Measurements from ENCODE around the gene DPYD. TPM values are rescaled to one million over a fixed set of nuclear protein-coding genes. Genes with fewer than 3 reads are reported as not detected.

DPYD gene
- total RNA-seq, 2 donors from 2014 or later: 11.1 to 11.5 TPM

GRCh38 chr1:97588772-97589171, 332.1 kb downstream of the DPYD start:
- H3K27me3 Mint-ChIP-seq: no peaks in the 10 kb centered on the region
- no peaks in the 10 kb centered on the region for H3K4me1 Mint-ChIP-seq
- H3K9me3 Mint-ChIP-seq: peaks cover 3% of the 10 kb centered on the region
- ATAC-seq (replicated peaks): peak; percentile 44
- no peak overlapping the region for H3K4me3 Mint-ChIP-seq
- no peak overlapping the region for H3K27ac Mint-ChIP-seq
- H3K36me3 Mint-ChIP-seq (ENCODE audit: low read depth): peaks cover 61% of the 10 kb centered on the region

GRCh38 chr1:97581614-97582051, 339.2 kb downstream of the DPYD start:
- no peak overlapping the region for H3K27ac Mint-ChIP-seq
- H3K4me3 Mint-ChIP-seq: no peak overlapping the region
- no peak for ATAC-seq (replicated peaks)
- H3K27me3 Mint-ChIP-seq: no peaks in the 10 kb centered on the region
- H3K36me3 Mint-ChIP-seq (ENCODE audit: low read depth): peaks cover 8% of the 10 kb centered on the region
- H3K4me1 Mint-ChIP-seq: no peaks in the 10 kb centered on the region
- no peaks in the 10 kb centered on the region for H3K9me3 Mint-ChIP-seq

GRCh38 chr1:97577613-97578012, 343.2 kb downstream of the DPYD start:
- H3K27me3 Mint-ChIP-seq: no peaks in the 10 kb centered on the region
- H3K4me1 Mint-ChIP-seq: no peaks in the 10 kb centered on the region
- no peak overlapping the region for H3K27ac Mint-ChIP-seq

GRCh38 chr1:97573553-97573952, 347.3 kb downstream of the DPYD start:
- no peaks in the 10 kb centered on the region for H3K4me1 Mint-ChIP-seq
- no peak overlapping the region for H3K27ac Mint-ChIP-seq
- no peak overlapping the region for H3K4me3 Mint-ChIP-seq
- H3K36me3 Mint-ChIP-seq (ENCODE audit: low read depth): peaks cover 54% of the 10 kb centered on the region
- H3K9me3 Mint-ChIP-seq: no peaks in the 10 kb centered on the region
- ATAC-seq (replicated peaks): no peak
- no peaks in the 10 kb centered on the region for H3K27me3 Mint-ChIP-seq

More at GRCh38 chr1:97577613-97578012, 343.2 kb downstream of the DPYD start:
- ATAC-seq (replicated peaks): no peak
- no peak overlapping the region for H3K4me3 Mint-ChIP-seq
- no peaks in the 10 kb centered on the region for H3K9me3 Mint-ChIP-seq
- H3K36me3 Mint-ChIP-seq (ENCODE audit: low read depth): peaks cover 24% of the 10 kb centered on the region

- ATAC-seq (replicated peaks): no peak
- no peak overlapping the region for H3K27ac Mint-ChIP-seq
- no peak overlapping the region for H3K4me3 Mint-ChIP-seq
- no peaks in the 10 kb centered on the region for H3K4me1 Mint-ChIP-seq
- H3K9me3 Mint-ChIP-seq: no peaks in the 10 kb centered on the region
- peaks cover 56% of the 10 kb centered on the region for H3K36me3 Mint-ChIP-seq (ENCODE audit: low read depth)
- H3K27me3 Mint-ChIP-seq: no peaks in the 10 kb centered on the region
Observed at GRCh38 chr1:97572561-97572960, 348.3 kb downstream of the DPYD start.

GRCh38 chr1:97571760-97572159, 349.1 kb downstream of the DPYD start:
- Mint-ChIP-seq H3K4me3 (no peak overlapping the region), H3K27me3 (no peaks in the 10 kb centered on the region)

GRCh38 chr1:97570691-97571090, 350.1 kb downstream of the DPYD start:
- Mint-ChIP-seq H3K9me3 (no peaks in the 10 kb centered on the region), H3K27me3 (no peaks in the 10 kb centered on the region), H3K36me3 (ENCODE audit: low read depth) (peaks cover 56% of the 10 kb centered on the region), H3K4me3 (no peak overlapping the region), H3K27ac (no peak overlapping the region), H3K4me1 (no peaks in the 10 kb centered on the region)
- no peak for ATAC-seq (replicated peaks)

More at GRCh38 chr1:97571760-97572159, 349.1 kb downstream of the DPYD start:
- no peak for ATAC-seq (replicated peaks)
- Mint-ChIP-seq H3K9me3 (no peaks in the 10 kb centered on the region), H3K27ac (no peak overlapping the region), H3K36me3 (ENCODE audit: low read depth) (peaks cover 56% of the 10 kb centered on the region), H3K4me1 (no peaks in the 10 kb centered on the region)

GRCh38 chr1:97567000-97567749, 353.7 kb downstream of the DPYD start:
- Mint-ChIP-seq H3K9me3 (no peaks in the 10 kb centered on the region), H3K36me3 (ENCODE audit: low read depth) (peaks cover 30% of the 10 kb centered on the region), H3K27ac (no peak overlapping the region), H3K4me1 (no peaks in the 10 kb centered on the region), H3K27me3 (no peaks in the 10 kb centered on the region), H3K4me3 (no peak overlapping the region)
- ATAC-seq (replicated peaks): no peak

GRCh38 chr1:97565886-97566285, 354.9 kb downstream of the DPYD start:
- Mint-ChIP-seq H3K27ac (no peak overlapping the region), H3K27me3 (no peaks in the 10 kb centered on the region), H3K4me1 (no peaks in the 10 kb centered on the region), H3K9me3 (no peaks in the 10 kb centered on the region), H3K36me3 (ENCODE audit: low read depth) (peaks cover 18% of the 10 kb centered on the region), H3K4me3 (no peak overlapping the region)
- no peak for ATAC-seq (replicated peaks)

GRCh38 chr1:97563926-97564325, 356.9 kb downstream of the DPYD start:
- H3K27ac Mint-ChIP-seq: no peak overlapping the region
- H3K4me3 Mint-ChIP-seq: no peak overlapping the region
- ATAC-seq (replicated peaks): no peak
- H3K9me3 Mint-ChIP-seq: no peaks in the 10 kb centered on the region
- no peaks in the 10 kb centered on the region for H3K27me3 Mint-ChIP-seq
- H3K4me1 Mint-ChIP-seq: no peaks in the 10 kb centered on the region
- peaks cover 12% of the 10 kb centered on the region for H3K36me3 Mint-ChIP-seq (ENCODE audit: low read depth)

GRCh38 chr1:97562081-97562480, 358.8 kb downstream of the DPYD start:
- no peak overlapping the region for H3K4me3 Mint-ChIP-seq
- H3K36me3 Mint-ChIP-seq (ENCODE audit: low read depth): peaks cover 23% of the 10 kb centered on the region
- H3K27me3 Mint-ChIP-seq: no peaks in the 10 kb centered on the region
- H3K4me1 Mint-ChIP-seq: no peaks in the 10 kb centered on the region
- no peak overlapping the region for H3K27ac Mint-ChIP-seq
- no peak for ATAC-seq (replicated peaks)
- H3K9me3 Mint-ChIP-seq: no peaks in the 10 kb centered on the region

GRCh38 chr1:97560714-97561113, 360.1 kb downstream of the DPYD start:
- Mint-ChIP-seq H3K27me3 (no peaks in the 10 kb centered on the region), H3K4me1 (no peaks in the 10 kb centered on the region)
- no peak for ATAC-seq (replicated peaks)

GRCh38 chr1:97553971-97554370, 366.9 kb downstream of the DPYD start:
- ATAC-seq (replicated peaks): no peak
- Mint-ChIP-seq H3K4me3 (no peak overlapping the region), H3K27me3 (no peaks in the 10 kb centered on the region), H3K9me3 (no peaks in the 10 kb centered on the region), H3K36me3 (ENCODE audit: low read depth) (peaks cover 26% of the 10 kb centered on the region), H3K4me1 (no peaks in the 10 kb centered on the region), H3K27ac (no peak overlapping the region)

More at GRCh38 chr1:97560714-97561113, 360.1 kb downstream of the DPYD start:
- no peaks in the 10 kb centered on the region for H3K9me3 Mint-ChIP-seq
- no peak overlapping the region for H3K4me3 Mint-ChIP-seq
- no peak overlapping the region for H3K27ac Mint-ChIP-seq
- peaks cover 23% of the 10 kb centered on the region for H3K36me3 Mint-ChIP-seq (ENCODE audit: low read depth)

GRCh38 chr1:97551113-97551512, 369.7 kb downstream of the DPYD start:
- no peaks in the 10 kb centered on the region for H3K9me3 Mint-ChIP-seq

GRCh38 chr1:97545446-97545845, 375.4 kb downstream of the DPYD start:
- Mint-ChIP-seq H3K36me3 (ENCODE audit: low read depth) (peaks cover 10% of the 10 kb centered on the region), H3K9me3 (no peaks in the 10 kb centered on the region), H3K4me3 (no peak overlapping the region), H3K4me1 (no peaks in the 10 kb centered on the region), H3K27me3 (no peaks in the 10 kb centered on the region), H3K27ac (no peak overlapping the region)
- no peak for ATAC-seq (replicated peaks)

More at GRCh38 chr1:97551113-97551512, 369.7 kb downstream of the DPYD start:
- ATAC-seq (replicated peaks): no peak
- no peak overlapping the region for H3K4me3 Mint-ChIP-seq
- no peak overlapping the region for H3K27ac Mint-ChIP-seq
- no peaks in the 10 kb centered on the region for H3K4me1 Mint-ChIP-seq
- H3K36me3 Mint-ChIP-seq (ENCODE audit: low read depth): peaks cover 11% of the 10 kb centered on the region
- H3K27me3 Mint-ChIP-seq: no peaks in the 10 kb centered on the region
